B cell (primary cell): ENCODE measurements around the gene WDR86. TPM values are rescaled to one million over a fixed set of nuclear protein-coding genes. Genes with fewer than 3 reads are reported as not detected.

Experiments
- ATAC-seq: fragments of 200-7000 bp; cut with Tn5 transposase; one replicate; pipeline ENCODE4 v1.10.0; 2021; ENCODE audit warnings: low read depth, mild to moderate bottlenecking, moderate number of reproducible peaks, moderate library complexity
- CTCF ChIA-PET: fragments of 350-600 bp; sonication (Branson Sonifier 250); formaldehyde crosslinking; loops from one replicate; lab custom pipeline; 2021; ENCODE audit warnings: antibody characterized with exemption, inconsistent platforms; lab: Charles Lee
- POLR2A ChIA-PET: fragments of 350-600 bp; sonication (Branson Sonifier 250); formaldehyde crosslinking; loops from one replicate; lab custom pipeline; 2021; ENCODE audit warnings: antibody characterized with exemption; lab: Charles Lee
- DNase-seq: peaks from one replicate; pipeline ENCODE4 v3.0.0; 2013
- H2AFZ ChIP-seq: 2 replicates; pipeline ENCODE4 v1.6.1; 2012; ENCODE audit warnings: mild to moderate bottlenecking, low read depth, low read length; ENCODE audit not compliant: insufficient read depth, poor library complexity, severe bottlenecking
- H3K27ac ChIP-seq, 2 donors: 1 replicate in 1 of 2; 2 replicates in 1 of 2; pipeline ENCODE4 v1.5.1; 2012 to 2013; ENCODE audit warnings: low read length in 2 of 2, mild to moderate bottlenecking in 2 of 2, moderate library complexity in 1 of 2
- H3K27me3 ChIP-seq, 4 experiments: fragments of 200-600 bp in 1 of 4; sonication (generic) in 1 of 4; replicated peaks in 1 of 4; 1 replicate in 2 of 4; 2 replicates in 2 of 4; pipeline versions ENCODE4 v1.6.1 to v1.7.0; 2013 to 2016; ENCODE audit warnings: low read length in 3 of 4, mild to moderate bottlenecking in 2 of 4, mixed read lengths in 1 of 4, moderate library complexity in 1 of 4; ENCODE audit not compliant: insufficient read depth in 4 of 4, control insufficient read depth in 3 of 4; ENCODE audit errors: control extremely low read depth in 1 of 4
- H3K36me3 ChIP-seq, 2 experiments: replicated peaks in 1 of 2; 1 replicate in 1 of 2; 2 replicates in 1 of 2; pipeline versions ENCODE4 v1.6.1 to v1.7.1; 2013; ENCODE audit warnings: low read length in 1 of 2; ENCODE audit not compliant: insufficient read depth in 2 of 2, control insufficient read depth in 1 of 2; ENCODE audit errors: control extremely low read depth in 1 of 2, extremely low read depth in 1 of 2
- H3K4me1 ChIP-seq, 2 donors: fragments of 200-600 bp in 1 of 2; sonication (generic) in 1 of 2; 1 replicate in 1 of 2; 2 replicates in 1 of 2; pipeline versions ENCODE4 v1.5.1 to v1.6.1; 2013 to 2017; ENCODE audit warnings: low read length in 2 of 2; ENCODE audit not compliant: control insufficient read depth in 2 of 2, insufficient read depth in 2 of 2
- H3K4me2 ChIP-seq: replicated peaks from 2 replicates; pipeline ENCODE3; 2012; ENCODE audit warnings: mild to moderate bottlenecking, low read depth, low read length; ENCODE audit not compliant: poor library complexity, severe bottlenecking
- H3K4me3 ChIP-seq, 5 experiments: fragments of 200-600 bp in 1 of 5; sonication (generic) in 1 of 5; 1 replicate in 3 of 5; 2 replicates in 2 of 5; pipeline versions ENCODE4 v1.5.1 to v1.7.0; 2011 to 2016; ENCODE audit warnings: low read length in 4 of 5, mild to moderate bottlenecking in 4 of 5, low read depth in 2 of 5, control low read depth in 1 of 5, moderate library complexity in 1 of 5; ENCODE audit not compliant: insufficient read depth in 1 of 5; ENCODE audit errors: control extremely low read depth in 1 of 5, extremely low read depth in 1 of 5
- H3K79me2 ChIP-seq: fragments of 200-600 bp; sonication (generic); one replicate; pipeline ENCODE4 v1.6.0; 2016; ENCODE audit warnings: low read length; ENCODE audit not compliant: control insufficient read depth, insufficient read depth
- H3K9ac ChIP-seq: fragments of 200-600 bp; sonication (generic); 2 replicates; pipeline ENCODE4 v1.6.1; 2017; ENCODE audit warnings: mild to moderate bottlenecking, low read length, moderate library complexity
- H3K9me3 ChIP-seq, 3 donors: one replicate each; pipeline versions ENCODE4 v1.6.1 to v1.7.1; 2013; ENCODE audit warnings: low read length in 2 of 3; ENCODE audit not compliant: control insufficient read depth in 2 of 3, insufficient read depth in 1 of 3; ENCODE audit errors: control extremely low read depth in 1 of 3
- H4K20me1 ChIP-seq: 2 replicates; pipeline ENCODE4 v1.6.0; 2012; ENCODE audit warnings: mild to moderate bottlenecking, low read length; ENCODE audit not compliant: insufficient read depth, control insufficient read depth, poor library complexity, severe bottlenecking
- H3K27ac Mint-ChIP-seq: one replicate; pipeline ENCODE4 v1.8.0; 2021; ENCODE audit warnings: mixed read lengths
- H3K27me3 Mint-ChIP-seq: one replicate; pipeline ENCODE4 v1.8.0; 2021; ENCODE audit warnings: mixed read lengths
- H3K4me1 Mint-ChIP-seq: one replicate; pipeline ENCODE4 v1.8.0; 2021; ENCODE audit warnings: mixed read lengths
- H3K4me3 Mint-ChIP-seq: one replicate; pipeline ENCODE4 v1.8.0; 2021; ENCODE audit warnings: mixed read lengths
- H3K9me3 Mint-ChIP-seq: one replicate; pipeline ENCODE4 v1.8.0; 2022; ENCODE audit warnings: mixed read lengths; ENCODE audit not compliant: insufficient read depth
- EZH2 ChIP-seq: IDR thresholded peaks from 2 replicates; pipeline ENCODE4 v1.6.1; 2012; ENCODE audit warnings: borderline replicate concordance, low read depth, mild to moderate bottlenecking, moderate library complexity, low read length; ENCODE audit not compliant: insufficient read depth, poor library complexity, severe bottlenecking
- WGBS: methylation state at CpG from one replicate; pipeline ENCODE4 v1.1.5; 2013; ENCODE audit warnings: missing lambda C conversion rate; ENCODE audit not compliant: insufficient coverage; 5-methylcytosine and 5-hydroxymethylcytosine counted together
- intact Hi-C: fragments of 100-400 bp; cut with micrococcal nuclease; formaldehyde crosslinking; loops from one replicate; pipeline ENCODE4 v1.10.0; 2022
- polyA minus RNA-seq: library from RNA; depleted of rRNA, polyadenylated mRNA; stranded (reverse); fragments of >200 nt; gene quantifications from 2 replicates; pipeline ENCODE4 v1.2.3, GENCODE V29; 2012
- polyA plus RNA-seq: library from polyadenylated mRNA; depleted of rRNA; stranded (reverse); fragments of >200 nt; gene quantifications from 2 replicates; pipeline ENCODE4 v1.2.3, GENCODE V29; 2012
- total RNA-seq, 2 donors: library from RNA; stranded (reverse); fragments of 120-200 nt in 1 of 2; gene quantifications; 1 replicate in 1 of 2; 2 replicates in 1 of 2; pipeline versions ENCODE4 v1.2.3 to v1.2.4, GENCODE V29; 2013 to 2022
- TF ChIP-seq, protein P1 (sequence below): fragments of 200-600 bp; IDR thresholded peaks from one replicate; pipeline ENCODE4 v1.8.0; 2022; ENCODE audit warnings: antibody characterized with exemption, mild to moderate bottlenecking

WDR86 gene, protein sequence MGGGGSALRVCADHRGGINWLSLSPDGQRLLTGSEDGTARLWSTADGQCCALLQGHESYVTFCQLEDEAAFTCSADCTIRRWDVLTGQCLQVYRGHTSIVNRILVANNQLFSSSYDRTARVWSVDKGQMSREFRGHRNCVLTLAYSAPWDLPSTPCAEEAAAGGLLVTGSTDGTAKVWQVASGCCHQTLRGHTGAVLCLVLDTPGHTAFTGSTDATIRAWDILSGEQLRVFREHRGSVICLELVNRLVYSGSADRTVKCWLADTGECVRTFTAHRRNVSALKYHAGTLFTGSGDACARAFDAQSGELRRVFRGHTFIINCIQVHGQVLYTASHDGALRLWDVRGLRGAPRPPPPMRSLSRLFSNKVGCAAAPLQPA
- 1.4 and 1.7 TPM in 2 replicates for total RNA-seq
- total RNA-seq (2013): 1.4 TPM
- polyA plus RNA-seq: 1.5 and 2.4 TPM in 2 replicates
- 10.3 and 14.0 TPM in 2 replicates for polyA minus RNA-seq

DNA sequence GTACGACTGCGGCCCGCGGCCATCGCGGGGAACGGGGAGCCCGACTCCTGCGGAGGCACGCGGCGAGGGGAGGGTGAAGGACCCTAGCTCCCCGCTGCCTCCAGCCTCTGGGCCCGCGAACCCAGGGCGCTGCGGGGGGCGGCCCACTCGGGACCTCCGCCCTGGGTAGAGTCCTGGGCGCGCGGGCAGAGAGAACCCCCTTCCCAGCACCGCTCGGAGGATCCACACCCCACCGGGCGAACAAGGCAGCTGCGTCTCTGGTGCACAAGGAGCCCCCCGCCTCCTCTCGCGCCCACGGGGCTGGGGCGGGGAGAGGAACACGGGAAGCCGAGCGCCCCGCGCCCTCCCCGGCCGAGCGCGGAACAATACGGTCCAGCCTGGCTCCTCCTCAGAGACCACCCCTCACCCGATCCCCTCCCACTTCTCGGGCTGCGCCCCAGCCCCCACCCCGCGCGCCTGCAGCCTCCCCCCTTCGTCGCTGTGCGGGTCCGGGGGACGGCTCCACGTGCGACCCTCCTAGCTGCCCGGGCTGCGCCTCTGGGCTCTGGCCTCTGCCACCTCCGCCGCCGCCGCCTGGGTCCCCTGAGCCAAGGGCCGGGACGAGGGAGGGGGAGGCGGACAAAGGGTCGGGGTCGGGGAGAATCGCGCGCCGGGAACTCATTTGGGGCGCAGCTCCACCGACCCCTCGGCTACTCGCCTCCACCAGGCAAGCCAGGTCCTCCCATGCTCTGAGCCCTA is at the start of gene WDR86:
TSS of gene WDR86 (minus strand) at position 372 of the 738 bp plus-strand sequence. CDS start 449 bp downstream, outside the sequence.
- Mint-ChIP-seq H3K27me3 (peaks cover 48% of the 10 kb centered on the region), H3K27ac (peak within 1 kb of the TSS; percentile 71), H3K4me1 (peaks cover 26% of the 10 kb centered on the region), H3K4me3 (peak within 1 kb of the TSS; percentile 88), H3K9me3 (no peaks in the 10 kb centered on the region)
- peak; percentile 48 for DNase-seq
- peak; percentile 80 for TF ChIP-seq EZH2
- TF ChIP-seq, protein P1, sequence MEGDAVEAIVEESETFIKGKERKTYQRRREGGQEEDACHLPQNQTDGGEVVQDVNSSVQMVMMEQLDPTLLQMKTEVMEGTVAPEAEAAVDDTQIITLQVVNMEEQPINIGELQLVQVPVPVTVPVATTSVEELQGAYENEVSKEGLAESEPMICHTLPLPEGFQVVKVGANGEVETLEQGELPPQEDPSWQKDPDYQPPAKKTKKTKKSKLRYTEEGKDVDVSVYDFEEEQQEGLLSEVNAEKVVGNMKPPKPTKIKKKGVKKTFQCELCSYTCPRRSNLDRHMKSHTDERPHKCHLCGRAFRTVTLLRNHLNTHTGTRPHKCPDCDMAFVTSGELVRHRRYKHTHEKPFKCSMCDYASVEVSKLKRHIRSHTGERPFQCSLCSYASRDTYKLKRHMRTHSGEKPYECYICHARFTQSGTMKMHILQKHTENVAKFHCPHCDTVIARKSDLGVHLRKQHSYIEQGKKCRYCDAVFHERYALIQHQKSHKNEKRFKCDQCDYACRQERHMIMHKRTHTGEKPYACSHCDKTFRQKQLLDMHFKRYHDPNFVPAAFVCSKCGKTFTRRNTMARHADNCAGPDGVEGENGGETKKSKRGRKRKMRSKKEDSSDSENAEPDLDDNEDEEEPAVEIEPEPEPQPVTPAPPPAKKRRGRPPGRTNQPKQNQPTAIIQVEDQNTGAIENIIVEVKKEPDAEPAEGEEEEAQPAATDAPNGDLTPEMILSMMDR: no peak
- ATAC-seq: no peak
- Histone ChIP-seq H3K9ac (peak within 1 kb of the TSS; percentile 35), H3K36me3 (no peaks in the 10 kb centered on the region), H3K4me3 (peak within 1 kb of the TSS in 4 of 5 experiments; percentile 15 to 29 (median 26)), H3K9me3 (peaks cover 0 to 20% (median 0%) of the 10 kb centered on the region in 3 donors), H3K4me1 (peaks cover 34% of the 10 kb centered on the region in 2 donors), H3K79me2 (no peaks in the 10 kb centered on the region), H2AFZ (peak within 1 kb of the TSS; percentile 38), H3K4me2 (peak within 1 kb of the TSS; percentile 73), H3K27ac (no peak within 1 kb of the TSS), H4K20me1 (no peaks in the 10 kb centered on the region), H3K27me3 (peaks cover 0 to 67% (median 26%) of the 10 kb centered on the region in 4 experiments)
- ChIA-PET POLR2A (no interaction called here), CTCF (interaction anchor here (0.7 to 3.5 kb wide), 2 partner anchors 38 to 41 kb away, joined by 3 to 16 read pairs; no protein-coding TSS in a partner anchor)
- 7% methylated on average over 73 of the region's 75 CpGs for WGBS
- intact Hi-C loops: loop anchor here (1.0 kb wide), 1 partner anchor 10 kb away; no protein-coding TSS in a partner anchor
